ENCODE measurements around the gene GAS7.

DNA sequence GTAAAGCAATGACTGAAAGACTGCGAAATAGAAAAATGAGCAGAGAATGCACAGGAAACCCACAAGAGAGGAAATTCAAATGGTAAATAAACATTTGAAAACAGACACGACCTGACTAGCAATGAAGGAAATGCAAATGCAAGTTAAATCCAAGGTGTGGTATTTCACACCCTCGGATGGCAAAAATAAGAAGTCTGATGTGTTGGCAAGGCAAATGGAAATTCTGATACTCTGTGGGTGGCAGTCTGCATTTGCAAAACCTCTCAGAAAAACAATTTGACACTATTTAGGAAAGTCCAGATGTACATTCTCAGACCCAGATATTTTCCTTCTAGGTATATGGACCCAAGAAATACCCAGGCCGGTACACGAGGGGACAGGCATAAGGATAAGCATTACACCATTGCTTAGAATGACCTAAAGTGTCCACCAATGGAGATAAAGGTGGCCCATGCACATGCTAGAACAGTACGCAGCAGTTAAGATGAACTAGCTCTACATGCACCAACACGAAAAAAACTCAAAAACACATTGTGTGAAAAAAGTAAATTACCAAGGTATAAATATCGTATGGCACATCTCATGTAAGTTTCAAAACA is 116.7 kb downstream of the GAS7 start:
- TF ChIP-seq, protein P1, sequence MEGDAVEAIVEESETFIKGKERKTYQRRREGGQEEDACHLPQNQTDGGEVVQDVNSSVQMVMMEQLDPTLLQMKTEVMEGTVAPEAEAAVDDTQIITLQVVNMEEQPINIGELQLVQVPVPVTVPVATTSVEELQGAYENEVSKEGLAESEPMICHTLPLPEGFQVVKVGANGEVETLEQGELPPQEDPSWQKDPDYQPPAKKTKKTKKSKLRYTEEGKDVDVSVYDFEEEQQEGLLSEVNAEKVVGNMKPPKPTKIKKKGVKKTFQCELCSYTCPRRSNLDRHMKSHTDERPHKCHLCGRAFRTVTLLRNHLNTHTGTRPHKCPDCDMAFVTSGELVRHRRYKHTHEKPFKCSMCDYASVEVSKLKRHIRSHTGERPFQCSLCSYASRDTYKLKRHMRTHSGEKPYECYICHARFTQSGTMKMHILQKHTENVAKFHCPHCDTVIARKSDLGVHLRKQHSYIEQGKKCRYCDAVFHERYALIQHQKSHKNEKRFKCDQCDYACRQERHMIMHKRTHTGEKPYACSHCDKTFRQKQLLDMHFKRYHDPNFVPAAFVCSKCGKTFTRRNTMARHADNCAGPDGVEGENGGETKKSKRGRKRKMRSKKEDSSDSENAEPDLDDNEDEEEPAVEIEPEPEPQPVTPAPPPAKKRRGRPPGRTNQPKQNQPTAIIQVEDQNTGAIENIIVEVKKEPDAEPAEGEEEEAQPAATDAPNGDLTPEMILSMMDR (IDR thresholded peaks at IDR 0.05): no peak
- no peak for TF ChIP-seq POLR2A (IDR thresholded peaks at IDR 0.05)
